ENCODE data around the gene C11orf42. TPM values are rescaled to one million over a fixed set of nuclear protein-coding genes. Genes with fewer than 3 reads are reported as not detected.

C11orf42 gene
- under 1 TPM in 1 of 4 donors, not detected in 3; 0.66 TPM for polyA plus RNA-seq
- long read RNA-seq, donor 1, partial matches to known transcripts, result 74 of 81 reads
- long read RNA-seq, donor 1, other reads (novel, unspliced or antisense), result 7 of 81 reads
- long read RNA-seq, donor 2, result 0 reads
- long read RNA-seq, donor 3, result 0 reads
- long read RNA-seq, donor 4, result 0 reads
- long read RNA-seq, donor 5, partial matches to known transcripts, result 10 of 10 reads
- long read RNA-seq, donor 5, other reads (novel, unspliced or antisense), result 0 of 10 reads
- long read RNA-seq, donor 6, result 0 reads
- long read RNA-seq, donor 7, result 0 reads
- long read RNA-seq, donor 8, result 0 reads
- long read RNA-seq, donor 9, result 0 reads
- long read RNA-seq, donor 10, result 0 reads

DNA sequence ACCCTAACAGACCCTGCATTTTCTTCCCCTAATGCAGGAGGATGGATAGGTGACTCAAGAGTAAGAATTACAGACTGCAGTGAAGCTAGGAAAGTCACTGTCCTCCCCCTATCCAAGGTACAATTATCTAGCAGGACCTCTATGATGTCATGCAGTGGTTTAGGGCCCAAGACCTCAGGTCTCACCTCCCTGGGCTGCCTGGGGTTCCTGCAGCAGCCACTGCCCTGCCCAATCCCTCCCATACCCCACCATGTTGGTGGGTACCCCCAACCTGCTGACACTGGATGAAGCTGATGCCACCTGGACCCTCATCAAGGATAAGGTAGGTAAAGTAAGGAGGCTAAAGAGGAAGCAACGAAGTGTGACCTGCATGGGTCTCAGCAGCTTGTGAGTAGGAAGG lies at the start of gene C11orf42:
Gene C11orf42, plus strand, starts transcription at position 192 of the 400 bp plus-strand sequence. Its CDS starts 59 bp downstream, at position 251.
- FAIRE-seq (no peak), DNase-seq (no peak)
- peaks cover 12 to 25% (median 13%) of the 10 kb centered on the region in 3 donors for H3K36me3 ChIP-seq (ENCODE audit: control insufficient read depth in 3 of 3, insufficient read depth in 2 of 3, low read depth in 1 of 3, low read length in 3 of 3)
- H3K27me3 ChIP-seq (ENCODE audit: control insufficient read depth in 3 of 3, insufficient read depth in 3 of 3, low read length in 3 of 3), result no peaks in the 10 kb centered on the region
- H3K27ac ChIP-seq (ENCODE audit: low read depth in 1 of 3, low read length in 2 of 3), result no peak within 1 kb of the TSS
- 71 to 96% (median 95%) methylated on average over 1 of the region's 1 CpG for whole genome bisulfite sequencing, 3 donors
- H3K4me1 ChIP-seq (ENCODE audit: control insufficient read depth in 3 of 3, insufficient read depth in 2 of 3, low read depth in 1 of 3, low read length in 2 of 3), result no peaks in the 10 kb centered on the region
- H3K9me3 ChIP-seq (ENCODE audit: control insufficient read depth in 2 of 2, insufficient read depth in 1 of 2, low read depth in 1 of 2, low read length in 1 of 2), result no peaks in the 10 kb centered on the region
- H3K4me3 ChIP-seq (ENCODE audit: low read depth in 1 of 3, low read length in 3 of 3), result no peak within 1 kb of the TSS

GRCh38 chr11:6156628-6157359 lies 48.6 kb upstream of the C11orf42 start:
- Histone ChIP-seq H3K27me3 (ENCODE audit: control insufficient read depth in 3 of 3, insufficient read depth in 3 of 3, low read length in 3 of 3) (no peaks in the 10 kb centered on the region), H3K4me1 (ENCODE audit: control insufficient read depth in 3 of 3, insufficient read depth in 2 of 3, low read depth in 1 of 3, low read length in 2 of 3) (peaks cover 0 to 3% (median 0%) of the 10 kb centered on the region in 3 donors), H3K4me3 (ENCODE audit: low read depth in 1 of 3, low read length in 3 of 3) (no peak overlapping the region), H3K27ac (ENCODE audit: low read depth in 1 of 3, low read length in 2 of 3) (peak overlapping the region in 1 of 3 donors; percentile 5), H3K9me3 (ENCODE audit: control insufficient read depth in 2 of 2, insufficient read depth in 1 of 2, low read depth in 1 of 2, low read length in 1 of 2) (no peaks in the 10 kb centered on the region), H3K36me3 (ENCODE audit: control insufficient read depth in 3 of 3, insufficient read depth in 2 of 3, low read depth in 1 of 3, low read length in 3 of 3) (no peaks in the 10 kb centered on the region)
- peak; percentile 3 to 52 for DNase-seq
- FAIRE-seq, result no peak
- WGBS, 3 donors, result 68 to 82% (median 73%) methylated on average over 7 of the region's 7 CpGs

GRCh38 chr11:6170226-6170625 lies 35.1 kb upstream of the C11orf42 start, which contains the start of gene OR52B2:
Gene OR52B2, minus strand, starts transcription at chr11:6170326. Its CDS starts 0 bp downstream, at chr11:6170326.
- Histone ChIP-seq H3K27ac (ENCODE audit: low read depth in 1 of 3, low read length in 2 of 3) (no peak within 1 kb of the TSS), H3K36me3 (ENCODE audit: control insufficient read depth in 3 of 3, insufficient read depth in 2 of 3, low read depth in 1 of 3, low read length in 3 of 3) (no peaks in the 10 kb centered on the region), H3K9me3 (ENCODE audit: control insufficient read depth in 2 of 2, insufficient read depth in 1 of 2, low read depth in 1 of 2, low read length in 1 of 2) (no peaks in the 10 kb centered on the region), H3K4me1 (ENCODE audit: control insufficient read depth in 3 of 3, insufficient read depth in 2 of 3, low read depth in 1 of 3, low read length in 2 of 3) (no peaks in the 10 kb centered on the region), H3K27me3 (ENCODE audit: control insufficient read depth in 3 of 3, insufficient read depth in 3 of 3, low read length in 3 of 3) (no peaks in the 10 kb centered on the region), H3K4me3 (ENCODE audit: low read depth in 1 of 3, low read length in 3 of 3) (no peak within 1 kb of the TSS)
- DNase-seq (no peak), FAIRE-seq (no peak)
- 37 to 77% (median 70%) methylated on average over 1 of the region's 1 CpG for WGBS, 3 donors

DNA sequence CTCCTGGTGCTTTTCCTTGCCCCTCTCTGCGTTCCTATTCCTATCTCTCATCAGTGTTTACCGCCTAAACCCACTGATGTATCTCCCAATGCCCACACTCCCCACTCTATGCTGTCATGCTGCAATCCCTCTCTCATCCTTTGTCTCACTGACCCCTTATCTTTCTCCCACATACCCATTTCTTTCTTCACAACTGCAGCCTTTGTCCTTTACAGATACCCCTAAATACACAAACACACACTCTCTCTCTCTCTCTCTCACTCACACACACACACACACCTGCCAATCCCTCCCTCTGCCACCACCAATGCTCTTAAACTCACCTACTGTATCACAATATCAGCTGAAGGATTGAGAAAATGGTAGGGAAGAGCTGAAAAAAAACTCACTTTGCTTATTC lies 29.9 kb upstream of the C11orf42 start:
- Histone ChIP-seq H3K27me3 (ENCODE audit: control insufficient read depth in 3 of 3, insufficient read depth in 3 of 3, low read length in 3 of 3) (no peaks in the 10 kb centered on the region), H3K36me3 (ENCODE audit: control insufficient read depth in 3 of 3, insufficient read depth in 2 of 3, low read depth in 1 of 3, low read length in 3 of 3) (no peaks in the 10 kb centered on the region), H3K4me1 (ENCODE audit: control insufficient read depth in 3 of 3, insufficient read depth in 2 of 3, low read depth in 1 of 3, low read length in 2 of 3) (no peaks in the 10 kb centered on the region), H3K4me3 (ENCODE audit: low read depth in 1 of 3, low read length in 3 of 3) (no peak overlapping the region), H3K27ac (ENCODE audit: low read depth in 1 of 3, low read length in 2 of 3) (no peak overlapping the region), H3K9me3 (ENCODE audit: control insufficient read depth in 2 of 2, insufficient read depth in 1 of 2, low read depth in 1 of 2, low read length in 1 of 2) (no peaks in the 10 kb centered on the region)
- FAIRE-seq (no peak), DNase-seq (no peak)
- WGBS, 3 donors, result 52 to 69% (median 57%) methylated on average over 2 of the region's 2 CpGs

DNA sequence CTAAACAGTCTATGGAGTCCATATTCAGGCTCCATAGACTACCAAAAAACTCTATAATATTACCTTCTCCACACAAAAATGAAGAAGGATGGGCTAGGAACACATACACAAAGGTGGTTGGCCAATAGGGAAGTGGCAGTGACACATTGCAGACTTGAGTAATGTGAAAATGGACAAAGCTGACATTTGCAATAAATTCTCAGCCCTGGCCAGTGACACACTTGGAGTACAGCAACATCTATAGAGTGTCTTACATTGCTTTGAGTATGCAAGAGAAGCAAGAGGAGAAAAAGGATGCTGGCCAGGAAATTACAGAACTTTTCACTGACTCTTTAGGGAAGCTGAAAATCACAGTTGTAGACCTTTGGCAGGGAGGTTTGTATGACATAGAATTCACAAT lies 13.6 kb upstream of the C11orf42 start:
- no peak for DNase-seq
- Histone ChIP-seq H3K27me3 (ENCODE audit: control insufficient read depth in 3 of 3, insufficient read depth in 3 of 3, low read length in 3 of 3) (peaks cover 0 to 3% (median 0%) of the 10 kb centered on the region in 3 donors), H3K9me3 (ENCODE audit: control insufficient read depth in 2 of 2, insufficient read depth in 1 of 2, low read depth in 1 of 2, low read length in 1 of 2) (no peaks in the 10 kb centered on the region), H3K4me3 (ENCODE audit: low read depth in 1 of 3, low read length in 3 of 3) (no peak overlapping the region), H3K4me1 (ENCODE audit: control insufficient read depth in 3 of 3, insufficient read depth in 2 of 3, low read depth in 1 of 3, low read length in 2 of 3) (no peaks in the 10 kb centered on the region), H3K27ac (ENCODE audit: low read depth in 1 of 3, low read length in 2 of 3) (no peak overlapping the region), H3K36me3 (ENCODE audit: control insufficient read depth in 3 of 3, insufficient read depth in 2 of 3, low read depth in 1 of 3, low read length in 3 of 3) (no peaks in the 10 kb centered on the region)
- no peak for FAIRE-seq

- WGBS, 3 donors, result 76 to 81% (median 80%) methylated on average over 1 of the region's 1 CpG
- Histone ChIP-seq H3K4me3 (ENCODE audit: low read depth in 1 of 3, low read length in 3 of 3) (no peak overlapping the region), H3K9me3 (ENCODE audit: control insufficient read depth in 2 of 2, insufficient read depth in 1 of 2, low read depth in 1 of 2, low read length in 1 of 2) (no peaks in the 10 kb centered on the region), H3K36me3 (ENCODE audit: control insufficient read depth in 3 of 3, insufficient read depth in 2 of 3, low read depth in 1 of 3, low read length in 3 of 3) (no peaks in the 10 kb centered on the region), H3K27ac (ENCODE audit: low read depth in 1 of 3, low read length in 2 of 3) (no peak overlapping the region), H3K4me1 (ENCODE audit: control insufficient read depth in 3 of 3, insufficient read depth in 2 of 3, low read depth in 1 of 3, low read length in 2 of 3) (no peaks in the 10 kb centered on the region), H3K27me3 (ENCODE audit: control insufficient read depth in 3 of 3, insufficient read depth in 3 of 3, low read length in 3 of 3) (peaks cover 0 to 3% (median 0%) of the 10 kb centered on the region in 3 donors)
- FAIRE-seq (no peak), DNase-seq (no peak)
These were observed 11.2 kb upstream of the C11orf42 start for GRCh38 chr11:6194065-6194581.

- WGBS, 3 donors, result 47 to 54% (median 50%) methylated on average over 4 of the region's 4 CpGs
- Histone ChIP-seq H3K36me3 (ENCODE audit: control insufficient read depth in 3 of 3, insufficient read depth in 2 of 3, low read depth in 1 of 3, low read length in 3 of 3) (peaks cover 0 to 8% (median 0%) of the 10 kb centered on the region in 3 donors), H3K4me1 (ENCODE audit: control insufficient read depth in 3 of 3, insufficient read depth in 2 of 3, low read depth in 1 of 3, low read length in 2 of 3) (no peaks in the 10 kb centered on the region), H3K9me3 (ENCODE audit: control insufficient read depth in 2 of 2, insufficient read depth in 1 of 2, low read depth in 1 of 2, low read length in 1 of 2) (no peaks in the 10 kb centered on the region), H3K27ac (ENCODE audit: low read depth in 1 of 3, low read length in 2 of 3) (no peak overlapping the region), H3K4me3 (ENCODE audit: low read depth in 1 of 3, low read length in 3 of 3) (no peak overlapping the region), H3K27me3 (ENCODE audit: control insufficient read depth in 3 of 3, insufficient read depth in 3 of 3, low read length in 3 of 3) (peaks cover 0 to 3% (median 0%) of the 10 kb centered on the region in 3 donors)
- DNase-seq (no peak), FAIRE-seq (no peak)
These were observed 9.0 kb upstream of the C11orf42 start for GRCh38 chr11:6196396-6196795.

DNA sequence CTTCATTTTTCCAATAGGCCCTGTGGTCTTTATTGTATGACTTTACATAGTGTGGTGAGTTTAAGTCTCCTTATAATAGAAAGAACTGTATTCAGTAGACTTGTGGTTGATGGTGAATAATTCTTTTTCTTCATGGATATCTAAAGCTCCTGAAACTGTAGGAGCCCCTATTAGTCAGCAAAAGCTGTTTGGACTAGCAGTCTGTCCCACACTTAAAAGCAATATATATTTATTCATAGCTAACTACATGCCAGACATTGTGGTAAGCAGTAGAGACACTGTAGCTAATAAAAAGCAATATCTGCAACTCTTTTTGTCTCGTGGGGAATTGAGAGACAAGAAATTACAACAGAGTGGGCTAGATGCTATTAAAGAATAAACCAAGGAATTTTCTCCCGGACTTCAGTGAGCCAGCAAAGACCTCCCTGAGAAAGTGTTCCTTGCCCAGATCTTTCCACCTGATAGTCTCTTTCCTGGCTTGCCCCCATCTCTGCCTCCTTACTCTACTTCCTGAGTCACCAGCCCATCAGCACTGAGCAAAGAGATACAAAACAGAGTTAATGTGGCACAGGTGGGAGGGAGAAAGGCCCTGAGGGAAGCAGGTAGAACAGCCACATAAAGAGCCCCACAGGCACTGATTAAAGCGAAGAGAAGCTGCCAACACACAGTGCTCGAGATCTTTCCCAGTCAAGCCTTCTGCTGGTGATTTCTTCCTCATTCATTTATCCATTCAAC lies 7.7 kb upstream of the C11orf42 start:
- FAIRE-seq (no peak), DNase-seq (no peak)
- Histone ChIP-seq H3K36me3 (ENCODE audit: control insufficient read depth in 3 of 3, insufficient read depth in 2 of 3, low read depth in 1 of 3, low read length in 3 of 3) (peaks cover 0 to 8% (median 0%) of the 10 kb centered on the region in 3 donors), H3K27me3 (ENCODE audit: control insufficient read depth in 3 of 3, insufficient read depth in 3 of 3, low read length in 3 of 3) (peaks cover 0 to 3% (median 0%) of the 10 kb centered on the region in 3 donors), H3K27ac (ENCODE audit: low read depth in 1 of 3, low read length in 2 of 3) (no peak overlapping the region), H3K4me3 (ENCODE audit: low read depth in 1 of 3, low read length in 3 of 3) (no peak overlapping the region), H3K9me3 (ENCODE audit: control insufficient read depth in 2 of 2, insufficient read depth in 1 of 2, low read depth in 1 of 2, low read length in 1 of 2) (no peaks in the 10 kb centered on the region), H3K4me1 (ENCODE audit: control insufficient read depth in 3 of 3, insufficient read depth in 2 of 3, low read depth in 1 of 3, low read length in 2 of 3) (no peaks in the 10 kb centered on the region)
- WGBS, 3 donors, result 84 to 88% (median 87%) methylated on average over 4 of the region's 4 CpGs

Data from small intestine (tissue), 16 donors.